OCI-LY1 (cell line): ENCODE data around the gene ZNF362.

ENCODE experiments used
- H2AFZ ChIP-seq: fragments of 200-600 bp; sonication (generic), shearing (Covaris generic); 2 replicates; pipeline ENCODE4 v1.6.0; 2014; ENCODE audit warnings: antibody characterized with exemption, mild to moderate bottlenecking, low read length
- H3F3A ChIP-seq: fragments of 200-600 bp; sonication (generic), shearing (Covaris generic); 2 replicates; pipeline ENCODE4 v1.6.0; 2014; ENCODE audit warnings: mild to moderate bottlenecking, antibody characterized with exemption, low read length, moderate library complexity; ENCODE audit not compliant: insufficient read depth
- H3K27ac ChIP-seq: fragments of 200-600 bp; sonication (generic); 2 replicates; pipeline ENCODE4 v1.5.1; 2014; ENCODE audit warnings: low read length, mixed run types, mild to moderate bottlenecking, low read depth; ENCODE audit not compliant: poor library complexity, severe bottlenecking
- H3K27me3 ChIP-seq: fragments of 200-600 bp; sonication (generic); 2 replicates; pipeline ENCODE4 v1.6.0; 2014; ENCODE audit warnings: antibody characterized with exemption, mild to moderate bottlenecking, low read length, moderate library complexity; ENCODE audit not compliant: insufficient read depth
- H3K36me3 ChIP-seq: fragments of 200-600 bp; sonication (generic); 2 replicates; pipeline ENCODE4 v1.6.1; 2014; ENCODE audit warnings: mild to moderate bottlenecking, antibody characterized with exemption, low read length, moderate library complexity, mixed read lengths; ENCODE audit not compliant: insufficient read depth
- H3K4me1 ChIP-seq: fragments of 200-600 bp; sonication (generic); 2 replicates; pipeline ENCODE4 v1.5.1; 2014; ENCODE audit warnings: mild to moderate bottlenecking, low read length, moderate library complexity; ENCODE audit not compliant: insufficient read depth, severe bottlenecking
- H3K4me2 ChIP-seq: fragments of 200-600 bp; sonication (generic), shearing (Covaris generic); 2 replicates; pipeline ENCODE4 v1.6.1; 2014; ENCODE audit warnings: low read length
- H3K4me3 ChIP-seq: fragments of 200-600 bp; sonication (generic); 2 replicates; pipeline ENCODE4 v1.5.1; 2014; ENCODE audit warnings: low read length, low read depth, mild to moderate bottlenecking, mixed read lengths; ENCODE audit not compliant: poor library complexity, severe bottlenecking
- H3K79me2 ChIP-seq: fragments of 200-600 bp; shearing (Covaris generic); 2 replicates; pipeline ENCODE4 v1.6.1; 2016; ENCODE audit warnings: mixed run types, low read length, mixed read lengths; ENCODE audit not compliant: insufficient read depth
- H3K9ac ChIP-seq: fragments of 200-600 bp; sonication (generic), shearing (Covaris generic); 2 replicates; pipeline ENCODE4 v1.6.1; 2014; ENCODE audit warnings: mild to moderate bottlenecking, low read length, mixed read lengths
- H3K9me2 ChIP-seq: fragments of 200-600 bp; sonication (generic), shearing (Covaris generic); 2 replicates; pipeline ENCODE4 v1.6.1; 2014; ENCODE audit warnings: low read depth, mild to moderate bottlenecking, low read length, mixed read lengths
- H3K9me3 ChIP-seq: fragments of 200-600 bp; shearing (Covaris generic); 2 replicates; pipeline ENCODE4 v1.6.1; 2014; ENCODE audit warnings: low read length, mixed read lengths
- H4K20me1 ChIP-seq: fragments of 200-600 bp; sonication (generic), shearing (Covaris generic); 2 replicates; pipeline ENCODE4 v1.6.0; 2016; ENCODE audit warnings: mild to moderate bottlenecking, low read length; ENCODE audit not compliant: insufficient read depth
- EZH2 ChIP-seq: fragments of 200-600 bp; sonication (generic), shearing (Covaris generic); IDR thresholded peaks from 2 replicates; pipeline ENCODE4 v1.8.0; 2017; ENCODE audit warnings: borderline replicate concordance, mixed run types, mild to moderate bottlenecking, antibody characterized with exemption, low read length, moderate library complexity, mixed read lengths
- TF ChIP-seq, protein P1 (sequence below): fragments of 200-600 bp; sonication (generic), shearing (Covaris generic); IDR thresholded peaks from 2 replicates; pipeline ENCODE4 v1.5.1; 2017; ENCODE audit warnings: mild to moderate bottlenecking, antibody characterized with exemption, low read length, moderate library complexity, mixed read lengths

The ZNF362 gene

DNA sequence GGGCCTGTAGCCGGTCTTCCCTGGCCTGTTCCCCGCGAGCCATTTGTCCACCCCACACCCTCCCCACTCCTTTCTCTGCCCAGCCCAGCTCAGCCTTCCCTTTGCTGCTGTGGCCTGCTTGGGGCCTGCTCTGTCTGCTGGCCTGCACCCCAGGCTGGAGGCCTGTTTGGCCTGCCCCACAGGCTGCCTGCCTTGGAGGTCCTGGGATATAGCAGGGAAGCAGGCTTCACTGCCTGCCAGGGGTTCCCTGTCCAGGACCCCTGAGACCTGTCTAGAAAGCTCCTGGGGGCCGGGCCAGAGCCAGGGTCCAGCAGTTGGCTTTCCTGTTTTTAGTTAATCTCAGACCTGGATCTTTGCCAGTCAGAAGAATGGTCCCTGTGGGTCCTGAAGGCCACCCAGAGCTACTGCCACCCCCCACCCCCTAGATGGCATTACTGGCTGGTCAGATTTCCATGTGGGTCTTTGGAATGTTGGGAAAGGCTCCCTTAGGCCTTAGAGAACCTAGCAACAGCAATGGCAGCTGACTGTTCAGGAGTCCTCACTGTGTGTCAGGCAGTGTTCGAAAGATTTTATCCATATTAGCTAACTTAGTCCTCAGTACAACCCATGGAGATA, 7.7 kb downstream of the ZNF362 start:
- Histone ChIP-seq H3K4me2 (no peak overlapping the region), H3K79me2 (no peaks in the 10 kb centered on the region), H3K27ac (no peak overlapping the region), H2AFZ (no peak overlapping the region), H3F3A (no peaks in the 10 kb centered on the region), H3K9me3 (no peaks in the 10 kb centered on the region), H3K4me3 (no peak overlapping the region), H3K9ac (no peak overlapping the region), H3K36me3 (no peaks in the 10 kb centered on the region; the same call in 1 of the 2 replicates), H3K4me1 (no peaks in the 10 kb centered on the region), H3K9me2 (no peaks in the 10 kb centered on the region), H4K20me1 (no peaks in the 10 kb centered on the region), H3K27me3 (no peaks in the 10 kb centered on the region; the same call in 1 of the 2 replicates)
- TF ChIP-seq, protein P1, sequence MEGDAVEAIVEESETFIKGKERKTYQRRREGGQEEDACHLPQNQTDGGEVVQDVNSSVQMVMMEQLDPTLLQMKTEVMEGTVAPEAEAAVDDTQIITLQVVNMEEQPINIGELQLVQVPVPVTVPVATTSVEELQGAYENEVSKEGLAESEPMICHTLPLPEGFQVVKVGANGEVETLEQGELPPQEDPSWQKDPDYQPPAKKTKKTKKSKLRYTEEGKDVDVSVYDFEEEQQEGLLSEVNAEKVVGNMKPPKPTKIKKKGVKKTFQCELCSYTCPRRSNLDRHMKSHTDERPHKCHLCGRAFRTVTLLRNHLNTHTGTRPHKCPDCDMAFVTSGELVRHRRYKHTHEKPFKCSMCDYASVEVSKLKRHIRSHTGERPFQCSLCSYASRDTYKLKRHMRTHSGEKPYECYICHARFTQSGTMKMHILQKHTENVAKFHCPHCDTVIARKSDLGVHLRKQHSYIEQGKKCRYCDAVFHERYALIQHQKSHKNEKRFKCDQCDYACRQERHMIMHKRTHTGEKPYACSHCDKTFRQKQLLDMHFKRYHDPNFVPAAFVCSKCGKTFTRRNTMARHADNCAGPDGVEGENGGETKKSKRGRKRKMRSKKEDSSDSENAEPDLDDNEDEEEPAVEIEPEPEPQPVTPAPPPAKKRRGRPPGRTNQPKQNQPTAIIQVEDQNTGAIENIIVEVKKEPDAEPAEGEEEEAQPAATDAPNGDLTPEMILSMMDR = no peak
- no peak for TF ChIP-seq EZH2

DNA sequence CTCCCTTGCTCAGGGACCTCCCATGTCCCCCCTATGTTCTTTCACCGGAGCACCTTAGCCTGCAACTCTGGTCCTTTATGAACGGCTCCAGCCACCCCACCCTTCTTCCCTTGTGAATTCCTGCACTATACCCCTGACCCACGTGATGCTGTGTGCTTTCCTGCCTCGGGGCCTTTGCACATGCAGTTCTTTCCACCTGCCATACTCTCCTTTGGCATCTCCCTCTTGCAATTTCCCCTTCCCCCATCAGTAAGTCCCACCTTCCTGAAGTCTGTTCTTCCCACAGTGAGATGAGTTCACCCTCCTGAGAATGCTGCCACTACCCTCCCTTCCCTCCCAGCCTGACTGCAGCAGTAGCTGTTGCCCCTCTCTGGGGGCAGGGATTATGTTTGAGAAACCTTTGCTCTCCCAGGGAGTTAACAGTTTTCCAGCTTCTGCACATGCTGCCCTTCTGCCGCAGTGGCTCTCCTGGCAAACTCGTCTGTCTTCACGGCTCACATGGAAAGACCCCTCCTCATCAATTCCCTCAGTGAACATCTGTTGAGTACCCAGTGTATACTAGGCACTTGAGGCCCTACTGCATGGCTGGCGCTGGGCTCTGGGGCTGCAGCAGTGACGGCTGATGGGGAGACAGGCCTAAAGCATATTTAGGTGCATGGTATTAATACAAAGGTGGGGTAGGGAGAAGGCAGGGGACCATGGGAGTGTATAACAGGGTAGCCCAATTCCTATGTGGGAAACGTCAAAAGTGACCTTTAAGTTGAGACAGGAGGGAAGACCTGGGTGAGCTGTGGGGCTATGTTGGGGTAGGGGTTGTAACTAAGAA, 9.7 kb downstream of the ZNF362 start:
- H3K9ac ChIP-seq = no peak overlapping the region
- no peaks in the 10 kb centered on the region for H3K27me3 ChIP-seq
- no peaks in the 10 kb centered on the region for H3K9me3 ChIP-seq
- H3K4me1 ChIP-seq = no peaks in the 10 kb centered on the region
- no peak overlapping the region for H3K27ac ChIP-seq
- H3F3A ChIP-seq = no peaks in the 10 kb centered on the region
- no peak overlapping the region for H3K4me2 ChIP-seq
- no peak overlapping the region for H3K4me3 ChIP-seq
- no peaks in the 10 kb centered on the region for H4K20me1 ChIP-seq
- TF ChIP-seq EZH2 = no peak
- TF ChIP-seq, protein P1 = no peak
- no peaks in the 10 kb centered on the region for H3K79me2 ChIP-seq
- H3K9me2 ChIP-seq = no peaks in the 10 kb centered on the region
- no peak overlapping the region for H2AFZ ChIP-seq
- no peaks in the 10 kb centered on the region for H3K36me3 ChIP-seq

DNA sequence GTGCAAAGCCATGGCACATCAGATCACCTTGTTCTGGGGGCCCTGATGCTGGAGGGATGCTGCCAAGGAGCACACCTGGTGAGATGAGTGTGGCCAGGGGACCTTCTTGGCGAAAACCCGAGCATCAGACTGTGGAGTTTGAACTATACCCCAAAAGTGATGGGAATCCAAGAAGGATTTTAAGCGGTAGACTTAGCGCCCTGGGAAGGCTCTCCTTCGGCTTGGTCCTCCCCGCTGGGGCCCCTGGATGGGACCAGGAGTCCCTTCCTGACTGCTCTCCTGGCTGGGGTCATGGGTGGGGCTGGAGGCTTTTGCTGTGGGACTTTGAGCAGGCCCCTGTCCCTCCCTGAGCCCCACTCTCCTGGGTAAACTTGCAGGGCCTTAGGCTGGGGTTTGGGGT, 10.5 kb downstream of the ZNF362 start:
- Histone ChIP-seq H3K27me3 (no peaks in the 10 kb centered on the region), H3K9ac (no peak overlapping the region), H3K9me3 (no peaks in the 10 kb centered on the region), H3K79me2 (no peaks in the 10 kb centered on the region), H3K9me2 (no peaks in the 10 kb centered on the region), H3K4me3 (no peak overlapping the region), H3F3A (no peaks in the 10 kb centered on the region), H3K27ac (no peak overlapping the region), H3K36me3 (no peaks in the 10 kb centered on the region), H2AFZ (no peak overlapping the region), H4K20me1 (no peaks in the 10 kb centered on the region), H3K4me1 (no peaks in the 10 kb centered on the region), H3K4me2 (no peak overlapping the region)
- no peak for TF ChIP-seq EZH2
- TF ChIP-seq, protein P1 = no peak
